IMR-90 (cell line): ENCODE results near the gene FRMD5. TPM values are rescaled to one million over a fixed set of nuclear protein-coding genes. Genes with fewer than 3 reads are reported as not detected.

ENCODE experiments used
- ATAC-seq: fragments of 200-7000 bp; cut with Tn5 transposase; 2 replicates; pipeline ENCODE4 v1.9.1; 2020; ENCODE audit warnings: low read depth, mild to moderate bottlenecking, moderate library complexity
- BruUV-seq: library from RNA; stranded (reverse); fragments of 400-500 nt; replicated peaks from 2 replicates; lab custom pipeline; 2021; lab: Mats Ljungman, UMichigan
- CTCF ChIA-PET: fragments of 300-600 bp; formaldehyde crosslinking; extraction: SDS; loops from one replicate; lab custom pipeline; 2021; ENCODE audit warnings: antibody characterized with exemption; lab: Yijun Ruan, JAX
- POLR2A ChIA-PET: fragments of 300-600 bp; sonication (Branson Sonifier 250); formaldehyde crosslinking; loops from one replicate; lab custom pipeline; 2022; ENCODE audit warnings: antibody characterized with exemption; ENCODE audit not compliant: unreplicated experiment; lab: Charles Lee
- DNase-seq: peaks from one replicate; pipeline ENCODE4 v3.0.0; 2013
- H2AFZ ChIP-seq: replicated peaks from 2 replicates; pipeline ENCODE3; 2013; ENCODE audit warnings: low read length, mild to moderate bottlenecking; ENCODE audit not compliant: poor library complexity
- H2AK5ac ChIP-seq: 2 replicates; pipeline ENCODE4 v1.6.1; 2013; ENCODE audit warnings: low read depth, low read length, inconsistent platforms
- H2AK9ac ChIP-seq: replicated peaks from 2 replicates; pipeline ENCODE3; 2013; ENCODE audit warnings: mild to moderate bottlenecking, low read depth, low read length, moderate library complexity; ENCODE audit not compliant: poor library complexity
- H2BK120ac ChIP-seq: 2 replicates; pipeline ENCODE4 v1.6.1; 2013; ENCODE audit warnings: low read depth, low read length, inconsistent platforms
- H2BK15ac ChIP-seq: 3 replicates; pipeline ENCODE4 v1.6.1; 2013; ENCODE audit warnings: low read depth, low read length, inconsistent platforms
- H2BK20ac ChIP-seq: 2 replicates; pipeline ENCODE4 v1.6.1; 2013; ENCODE audit warnings: low read depth, mild to moderate bottlenecking, inconsistent platforms, low read length, moderate library complexity
- H2BK5ac ChIP-seq: 2 replicates; pipeline ENCODE4 v1.6.1; 2013; ENCODE audit warnings: mild to moderate bottlenecking, low read depth, low read length, inconsistent platforms; ENCODE audit not compliant: poor library complexity, severe bottlenecking
- H3K14ac ChIP-seq: replicated peaks from 2 replicates; pipeline ENCODE4 v1.6.1; 2013; ENCODE audit warnings: low read depth, low read length, inconsistent platforms
- H3K18ac ChIP-seq: 2 replicates; pipeline ENCODE4 v1.6.1; 2013; ENCODE audit warnings: low read depth, low read length, control low read depth
- H3K23ac ChIP-seq: 2 replicates; pipeline ENCODE4 v1.6.1; 2013; ENCODE audit warnings: low read depth, low read length, inconsistent platforms
- H3K27ac ChIP-seq: 2 replicates; pipeline ENCODE4 v1.5.1; 2013; ENCODE audit warnings: mild to moderate bottlenecking, control low read depth, low read length; ENCODE audit not compliant: insufficient read depth
- H3K27me3 ChIP-seq: 2 replicates; pipeline ENCODE4 v1.6.1; 2013; ENCODE audit warnings: low read length; ENCODE audit not compliant: control insufficient read depth, insufficient read depth
- H3K36me3 ChIP-seq: 2 replicates; pipeline ENCODE4 v1.6.1; 2013; ENCODE audit warnings: low read length, mixed read lengths; ENCODE audit not compliant: control insufficient read depth, insufficient read depth
- H3K4ac ChIP-seq: 2 replicates; pipeline ENCODE4 v1.6.1; 2013; ENCODE audit warnings: low read depth, low read length, inconsistent platforms
- H3K4me1 ChIP-seq: 2 replicates; pipeline ENCODE4 v1.6.1; 2013; ENCODE audit warnings: low read length, mixed read lengths; ENCODE audit not compliant: control insufficient read depth, insufficient read depth
- H3K4me2 ChIP-seq: 2 replicates; pipeline ENCODE4 v1.6.1; 2013; ENCODE audit warnings: low read depth, mild to moderate bottlenecking, control low read depth, low read length, moderate library complexity
- H3K4me3 ChIP-seq: 2 replicates; pipeline ENCODE4 v1.5.1; 2013; ENCODE audit warnings: low read depth, mild to moderate bottlenecking, control low read depth, low read length, moderate library complexity; ENCODE audit not compliant: insufficient read depth
- H3K56ac ChIP-seq: 2 replicates; pipeline ENCODE4 v1.6.1; 2013; ENCODE audit warnings: low read length, inconsistent platforms; ENCODE audit not compliant: insufficient read depth; ENCODE audit errors: extremely low read depth
- H3K79me1 ChIP-seq, 2 experiments: 2 replicates each; pipeline ENCODE4 v1.6.1; 2013; ENCODE audit warnings: low read length in 2 of 2, inconsistent platforms in 1 of 2, low read depth in 1 of 2
- H3K9ac ChIP-seq: 2 replicates; pipeline ENCODE4 v1.6.1; 2013; ENCODE audit warnings: low read depth, low read length, control low read depth
- H3K9me1 ChIP-seq: 2 replicates; pipeline ENCODE4 v1.6.1; 2013; ENCODE audit warnings: low read length, inconsistent platforms; ENCODE audit not compliant: insufficient read depth
- H3K9me3 ChIP-seq: 2 replicates; pipeline ENCODE4 v1.6.1; 2013; ENCODE audit warnings: low read length; ENCODE audit not compliant: control insufficient read depth, insufficient read depth
- H4K20me1 ChIP-seq: 2 replicates; pipeline ENCODE4 v1.6.1; 2013; ENCODE audit warnings: low read length, inconsistent platforms; ENCODE audit not compliant: insufficient read depth
- H4K5ac ChIP-seq: 2 replicates; pipeline ENCODE4 v1.6.1; 2013; ENCODE audit warnings: mild to moderate bottlenecking, low read depth, low read length, control low read depth
- H4K8ac ChIP-seq, 2 experiments: 2 replicates each; pipeline ENCODE4 v1.6.1; 2013; ENCODE audit warnings: low read depth in 2 of 2, low read length in 2 of 2, control low read depth in 1 of 2, inconsistent platforms in 1 of 2
- H4K91ac ChIP-seq: 2 replicates; pipeline ENCODE4 v1.6.1; 2013; ENCODE audit warnings: low read depth, low read length, inconsistent platforms; ENCODE audit not compliant: insufficient read depth
- CTCF ChIP-seq: conservative IDR thresholded peaks from 2 replicates; pipeline ENCODE4 v1.5.1; 2012; ENCODE audit warnings: mild to moderate bottlenecking, low read depth, low read length, improper control_type of control experiment
- USF2 ChIP-seq: fragments of 150-350 bp; IDR thresholded peaks from 2 replicates; pipeline ENCODE4 v1.6.1; 2017; ENCODE audit warnings: mild to moderate bottlenecking, antibody characterized with exemption, low read length, low read depth
- dilution Hi-C: fragments of 300-500 bp; cut with HindIII; formaldehyde crosslinking; loops from one replicate; pipeline ENCODE4 v1.14.3; 2018; ENCODE audit warnings: low sequenced_read_pairs; ENCODE audit not compliant: unreplicated experiment
- in situ Hi-C: fragments of 300-500 bp; cut with MboI; formaldehyde crosslinking; loops from 3 replicates; pipeline ENCODE4 v1.14.3; 2019; ENCODE audit warnings: low sequenced_read_pairs, inconsistent platforms, mixed read lengths
- intact Hi-C: fragments of 100-400 bp; cut with micrococcal nuclease; formaldehyde crosslinking; loops from 2 replicates; pipeline ENCODE4 v1.10.0; 2022
- polyA plus RNA-seq, 3 experiments: library from polyadenylated mRNA; depleted of rRNA; stranded (reverse); fragments of >200 nt; gene quantifications; 2 replicates each; pipeline ENCODE4 v1.2.3, GENCODE V29; 2012; ENCODE audit warnings: low replicate concordance in 1 of 3
- total RNA-seq: library from RNA; depleted of rRNA; stranded (reverse); fragments of >200 nt; gene quantifications from 2 replicates; pipeline ENCODE4 v1.2.3, GENCODE V29; 2012

The FRMD5 gene
- total and polyA plus RNA-seq, 2 of the 4 experiments (the other 2 are of a cell fraction) = 4.1 to 5.4 TPM

- Histone ChIP-seq H3K4me2 (no peak overlapping the region), H2AK5ac (no peak overlapping the region), H3K9me3 (no peaks in the 10 kb centered on the region), H3K23ac (no peak overlapping the region), H2AK9ac (no peak overlapping the region), H3K4ac (no peak overlapping the region), H3K79me1 (peaks cover 6 to 7% of the 10 kb centered on the region in 2 experiments; a peak in 2 of 4 replicates), H4K8ac (no peak overlapping the region), H3K9ac (no peak overlapping the region), H3K4me3 (no peak overlapping the region), H2BK120ac (no peak overlapping the region), H3K14ac (no peak overlapping the region), H2AFZ (no peak overlapping the region), H3K27me3 (no peaks in the 10 kb centered on the region), H3K18ac (no peak overlapping the region), H3K4me1 (no peaks in the 10 kb centered on the region), H3K36me3 (no peaks in the 10 kb centered on the region), H4K20me1 (no peaks in the 10 kb centered on the region), H3K56ac (no peak overlapping the region), H2BK5ac (no peak overlapping the region), H3K9me1 (no peaks in the 10 kb centered on the region), H4K91ac (no peak overlapping the region), H2BK15ac (no peak overlapping the region), H3K27ac (no peak overlapping the region), H4K5ac (no peak overlapping the region), H2BK20ac (no peak overlapping the region)
- no TSS peak for BruUV-seq
- DNase-seq (no peak), ATAC-seq (no peak)
- in situ Hi-C loops = no loop called here
- ChIA-PET CTCF (no interaction called here), POLR2A (no interaction called here)
- dilution Hi-C loops = no loop called here
- TF ChIP-seq USF2 (no peak), CTCF (peak; percentile 19; the same call in 1 of the 2 replicates)
- intact Hi-C loops = no loop called here
Measured at GRCh38 chr15:44130778-44131177, 64.3 kb downstream of the FRMD5 start.
